Regular cardiac myocyte (primary cell): ENCODE results near the gene ZNF41. TPM values are rescaled to one million over a fixed set of nuclear protein-coding genes. Genes with fewer than 3 reads are reported as not detected.

ENCODE experiments used
- total RNA-seq: library from RNA; depleted of rRNA; stranded (reverse); fragments of >200 nt; gene quantifications from 2 replicates; pipeline ENCODE4 v1.2.3, GENCODE V29; 2014

ZNF41 gene
- 4.2 and 7.1 TPM in 2 replicates for total RNA-seq

DNA sequence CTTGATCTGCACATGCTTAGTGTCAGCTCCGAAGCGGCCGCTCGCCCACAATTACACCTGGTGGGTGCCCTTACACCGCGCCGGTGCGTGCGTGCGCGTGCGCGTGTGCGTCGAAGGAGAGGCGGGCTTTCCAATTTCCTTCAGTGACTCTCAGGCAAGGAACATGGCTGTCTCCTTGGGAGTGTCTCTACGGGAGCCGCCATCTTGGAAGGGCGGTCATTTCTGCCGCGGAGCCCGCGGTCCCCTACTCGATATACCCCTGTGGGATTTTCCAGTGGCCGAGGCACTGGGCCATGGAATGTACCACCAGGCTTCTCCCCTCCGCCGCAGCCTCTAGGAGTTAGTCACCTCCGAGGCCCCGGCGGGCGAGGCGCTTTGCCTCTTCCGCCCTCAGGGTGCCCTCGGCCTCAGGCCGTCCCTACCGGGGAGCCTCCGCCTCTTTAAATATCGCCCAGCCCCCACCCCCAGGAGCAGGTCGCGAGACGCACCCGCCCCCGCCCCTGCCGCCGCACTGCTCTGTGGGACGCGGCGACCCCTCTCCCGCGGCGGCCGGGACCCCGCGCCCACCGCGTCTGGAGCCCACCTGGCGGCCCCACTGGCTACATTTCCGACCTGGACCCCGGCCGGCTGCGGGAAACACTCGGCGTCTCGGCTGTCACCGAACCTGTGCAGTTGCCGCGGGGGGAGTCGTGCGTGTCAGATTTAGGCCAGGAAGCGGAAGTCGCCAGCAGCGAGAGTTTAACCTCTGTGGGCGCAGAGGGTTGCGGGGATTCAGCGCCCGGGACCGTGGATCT is at the start of gene ZNF41:
Gene ZNF41 (minus strand): TSS at position 711 of the 794 bp plus-strand sequence. CDS start 15,741 bp downstream, outside the sequence.

Other genes starting within 250 kb of the ZNF41 start
- under 0.01 and 0.28 TPM in 2 replicates for gene ZNF157, start 112.6 kb downstream of the ZNF41 start, total RNA-seq
- gene ARAF, start 78.0 kb upstream of the ZNF41 start, total RNA-seq, result 14.7 and 15.9 TPM in 2 replicates
- gene TIMP1, start 99.2 kb upstream of the ZNF41 start, total RNA-seq, result 373 and 1,457 TPM in 2 replicates
- under 0.01 and 0.28 TPM in 2 replicates for gene SYN1, start 136.6 kb upstream of the ZNF41 start, total RNA-seq
- gene CFP, start 146.7 kb upstream of the ZNF41 start, total RNA-seq, result under 0.01 and 0.19 TPM in 2 replicates
- gene ELK1, start 167.3 kb upstream of the ZNF41 start, total RNA-seq, result 19.7 and 20.9 TPM in 2 replicates
- gene UXT, start 176.0 kb upstream of the ZNF41 start, total RNA-seq, result 115 and 135 TPM in 2 replicates